Stimulated activated memory B cell treated with anti-CD40 and anti-IgM and Interleukin-4, amounts not matched to agents 10 μg/mL and 1 μg/mL and 100 μg/mL, for 72 hours (primary cell): ENCODE data around the gene EVL.

Experiments used
- ATAC-seq: fragments of 150-1000 bp; cut with Tn5 transposase; 2 replicates; pipeline ENCODE4 v1.10.0; 2021
- H3K27ac Mint-ChIP-seq: one replicate; pipeline ENCODE4 v1.8.0; 2022; ENCODE audit warnings: mild to moderate bottlenecking, mixed read lengths
- H3K27me3 Mint-ChIP-seq: one replicate; pipeline ENCODE4 v1.8.0; 2022; ENCODE audit warnings: mixed read lengths
- H3K36me3 Mint-ChIP-seq: one replicate; pipeline ENCODE4 v1.8.0; 2022; ENCODE audit warnings: mixed read lengths
- H3K4me1 Mint-ChIP-seq: one replicate; pipeline ENCODE4 v1.8.0; 2022; ENCODE audit warnings: mixed read lengths
- H3K4me3 Mint-ChIP-seq: one replicate; pipeline ENCODE4 v1.8.0; 2022; ENCODE audit warnings: mild to moderate bottlenecking, moderate library complexity, mixed read lengths
- H3K9me3 Mint-ChIP-seq: one replicate; pipeline ENCODE4 v1.8.0; 2022; ENCODE audit warnings: mixed read lengths

EVL gene

GRCh38 chr14:100069161-100069800 lies 4.1 kb downstream of the EVL start:
- peak overlapping the region; percentile 97 for H3K27ac Mint-ChIP-seq
- peaks cover 97% of the 10 kb centered on the region for H3K4me1 Mint-ChIP-seq
- H3K4me3 Mint-ChIP-seq: peak overlapping the region; percentile 84
- no peak for ATAC-seq
- no peaks in the 10 kb centered on the region for H3K9me3 Mint-ChIP-seq
- peaks cover 24% of the 10 kb centered on the region for H3K36me3 Mint-ChIP-seq
- no peaks in the 10 kb centered on the region for H3K27me3 Mint-ChIP-seq

- ATAC-seq: no peak
- Mint-ChIP-seq H3K4me3 (peak overlapping the region; percentile 40), H3K27me3 (no peaks in the 10 kb centered on the region), H3K4me1 (peaks cover 97% of the 10 kb centered on the region), H3K36me3 (peaks cover 33% of the 10 kb centered on the region), H3K27ac (peak overlapping the region; percentile 97), H3K9me3 (no peaks in the 10 kb centered on the region)
Measured at GRCh38 chr14:100070310-100070709, 5.1 kb downstream of the EVL start.

GRCh38 chr14:100071545-100071944 lies 6.3 kb downstream of the EVL start:
- Mint-ChIP-seq H3K4me3 (peak overlapping the region; percentile 16), H3K36me3 (peaks cover 45% of the 10 kb centered on the region), H3K9me3 (no peaks in the 10 kb centered on the region), H3K4me1 (peaks cover 97% of the 10 kb centered on the region), H3K27ac (peak overlapping the region; percentile 97), H3K27me3 (no peaks in the 10 kb centered on the region)
- no peak for ATAC-seq

- peak; percentile 85 for ATAC-seq
- Mint-ChIP-seq H3K4me3 (peak overlapping the region; percentile 72), H3K9me3 (no peaks in the 10 kb centered on the region), H3K27ac (peak overlapping the region; percentile 97), H3K4me1 (peaks cover 94% of the 10 kb centered on the region), H3K27me3 (no peaks in the 10 kb centered on the region), H3K36me3 (peaks cover 47% of the 10 kb centered on the region)
Measured at GRCh38 chr14:100072783-100073346, 7.6 kb downstream of the EVL start.

- peaks cover 48% of the 10 kb centered on the region for H3K36me3 Mint-ChIP-seq
- H3K4me1 Mint-ChIP-seq: peaks cover 94% of the 10 kb centered on the region
- H3K27ac Mint-ChIP-seq: peak overlapping the region; percentile 97
- H3K27me3 Mint-ChIP-seq: no peaks in the 10 kb centered on the region
- ATAC-seq: no peak
- no peaks in the 10 kb centered on the region for H3K9me3 Mint-ChIP-seq
- peak overlapping the region; percentile 72 for H3K4me3 Mint-ChIP-seq
Measured at GRCh38 chr14:100073576-100074430, 8.6 kb downstream of the EVL start.

GRCh38 chr14:100074431-100075100 lies 9.3 kb downstream of the EVL start:
- H3K27ac Mint-ChIP-seq: peak overlapping the region; percentile 97
- H3K4me1 Mint-ChIP-seq: peaks cover 94% of the 10 kb centered on the region
- no peaks in the 10 kb centered on the region for H3K27me3 Mint-ChIP-seq
- no peak for ATAC-seq
- H3K4me3 Mint-ChIP-seq: peak overlapping the region; percentile 40
- H3K36me3 Mint-ChIP-seq: peaks cover 52% of the 10 kb centered on the region
- H3K9me3 Mint-ChIP-seq: no peaks in the 10 kb centered on the region

- Mint-ChIP-seq H3K9me3 (no peaks in the 10 kb centered on the region), H3K4me1 (peaks cover 93% of the 10 kb centered on the region), H3K4me3 (peak overlapping the region; percentile 13), H3K36me3 (peaks cover 48% of the 10 kb centered on the region), H3K27ac (peak overlapping the region; percentile 97), H3K27me3 (no peaks in the 10 kb centered on the region)
- ATAC-seq: no peak
Measured at GRCh38 chr14:100075681-100076080, 10.5 kb downstream of the EVL start.

GRCh38 chr14:100076133-100076532 lies 10.9 kb downstream of the EVL start:
- Mint-ChIP-seq H3K4me3 (peak overlapping the region; percentile 13), H3K27me3 (no peaks in the 10 kb centered on the region), H3K36me3 (peaks cover 47% of the 10 kb centered on the region), H3K4me1 (peaks cover 93% of the 10 kb centered on the region), H3K9me3 (no peaks in the 10 kb centered on the region), H3K27ac (peak overlapping the region; percentile 97)
- peak; percentile 72 for ATAC-seq

GRCh38 chr14:100076606-100077005 lies 11.4 kb downstream of the EVL start:
- Mint-ChIP-seq H3K36me3 (peaks cover 47% of the 10 kb centered on the region), H3K9me3 (no peaks in the 10 kb centered on the region), H3K27me3 (no peaks in the 10 kb centered on the region), H3K27ac (peak overlapping the region; percentile 97), H3K4me1 (peaks cover 93% of the 10 kb centered on the region), H3K4me3 (no peak overlapping the region)
- ATAC-seq: no peak

GRCh38 chr14:100077441-100077840 lies 12.2 kb downstream of the EVL start:
- peaks cover 95% of the 10 kb centered on the region for H3K4me1 Mint-ChIP-seq
- ATAC-seq: no peak
- no peaks in the 10 kb centered on the region for H3K9me3 Mint-ChIP-seq
- no peak overlapping the region for H3K4me3 Mint-ChIP-seq
- no peaks in the 10 kb centered on the region for H3K27me3 Mint-ChIP-seq
- H3K27ac Mint-ChIP-seq: peak overlapping the region; percentile 97
- H3K36me3 Mint-ChIP-seq: peaks cover 47% of the 10 kb centered on the region

- peaks cover 45% of the 10 kb centered on the region for H3K36me3 Mint-ChIP-seq
- H3K4me3 Mint-ChIP-seq: peak overlapping the region; percentile 2
- no peaks in the 10 kb centered on the region for H3K27me3 Mint-ChIP-seq
- no peaks in the 10 kb centered on the region for H3K9me3 Mint-ChIP-seq
- peak overlapping the region; percentile 97 for H3K27ac Mint-ChIP-seq
- ATAC-seq: no peak
- H3K4me1 Mint-ChIP-seq: peaks cover 94% of the 10 kb centered on the region
Measured at GRCh38 chr14:100078216-100078803, 13.1 kb downstream of the EVL start.

- Mint-ChIP-seq H3K27me3 (no peaks in the 10 kb centered on the region), H3K4me1 (peaks cover 87% of the 10 kb centered on the region), H3K36me3 (peaks cover 42% of the 10 kb centered on the region), H3K4me3 (no peak overlapping the region), H3K27ac (peak overlapping the region; percentile 97), H3K9me3 (no peaks in the 10 kb centered on the region)
- ATAC-seq: peak; percentile 66
Measured at GRCh38 chr14:100078997-100079725, 13.9 kb downstream of the EVL start.

- Mint-ChIP-seq H3K27me3 (no peaks in the 10 kb centered on the region), H3K4me3 (no peak overlapping the region), H3K27ac (peak overlapping the region; percentile 97), H3K4me1 (peaks cover 82% of the 10 kb centered on the region), H3K36me3 (peaks cover 37% of the 10 kb centered on the region), H3K9me3 (no peaks in the 10 kb centered on the region)
- ATAC-seq: no peak
Measured at GRCh38 chr14:100079726-100080005, 14.4 kb downstream of the EVL start.

- Mint-ChIP-seq H3K9me3 (no peaks in the 10 kb centered on the region), H3K4me3 (no peak overlapping the region), H3K4me1 (peaks cover 77% of the 10 kb centered on the region), H3K36me3 (peaks cover 35% of the 10 kb centered on the region), H3K27me3 (no peaks in the 10 kb centered on the region), H3K27ac (peak overlapping the region; percentile 88)
- no peak for ATAC-seq
Measured at GRCh38 chr14:100080206-100080605, 15.0 kb downstream of the EVL start.
